GM18868 (cell line): Measurements from ENCODE around the gene CYP8B1.

Experiments used
- ATAC-seq: cut with Tn5 transposase; IDR thresholded peaks from one replicate; pipeline ENCODE4 v1.9.1; 2021; ENCODE audit warnings: mild to moderate bottlenecking, moderate library complexity; ENCODE audit not compliant: unreplicated experiment

CYP8B1 gene

DNA sequence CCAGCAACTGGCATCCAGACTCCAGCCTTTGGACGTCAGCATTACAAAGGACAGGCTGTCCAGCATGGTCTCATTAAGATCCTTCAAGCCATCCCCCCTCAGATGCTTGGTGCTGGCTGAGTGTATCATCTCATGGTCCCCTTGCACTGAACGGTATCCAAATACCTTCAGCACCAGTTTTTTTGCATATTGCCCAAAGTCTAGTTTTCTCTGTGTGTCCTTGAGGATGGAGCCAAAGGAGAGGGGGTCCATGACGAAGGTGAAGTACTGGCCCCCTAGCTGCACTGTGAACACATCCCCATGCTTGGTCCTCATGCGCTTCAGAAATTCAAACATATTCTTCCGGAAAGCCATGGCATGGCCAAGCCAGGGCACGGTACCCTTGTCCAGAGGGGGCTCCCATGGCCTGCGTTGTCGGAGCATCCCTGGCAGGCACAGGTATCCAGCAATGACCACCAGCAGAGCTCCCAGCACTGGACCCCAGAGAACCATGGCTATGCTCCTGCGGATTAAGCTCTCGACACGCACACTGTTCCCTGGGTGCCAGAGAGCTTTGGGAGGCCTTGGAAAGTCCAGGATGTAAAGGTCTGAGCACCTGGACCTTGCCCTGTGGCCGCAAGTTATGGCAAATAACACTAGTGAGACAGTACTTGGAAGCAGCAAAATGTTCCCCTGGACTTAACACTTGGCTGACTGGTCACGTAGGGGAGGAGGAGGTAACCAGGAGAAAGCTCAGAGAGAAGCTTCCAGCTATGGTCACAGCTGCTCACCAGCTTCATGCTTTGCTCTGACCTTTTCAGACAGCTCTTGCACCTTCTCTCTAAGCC is at the start of gene CYP8B1:
Gene CYP8B1 (minus strand): TSS at position 555 of the 827 bp plus-strand sequence. CDS start 63 bp downstream, at position 492.
- ATAC-seq = no peak

- no peak for ATAC-seq
Measured at GRCh38 chr3:42923606-42924005, 47.9 kb upstream of the CYP8B1 start.

GRCh38 chr3:42914771-42915515 is 39.3 kb upstream of the CYP8B1 start:
- ATAC-seq = no peak

GRCh38 chr3:42911551-42911950 is 35.9 kb upstream of the CYP8B1 start:
- no peak for ATAC-seq

DNA sequence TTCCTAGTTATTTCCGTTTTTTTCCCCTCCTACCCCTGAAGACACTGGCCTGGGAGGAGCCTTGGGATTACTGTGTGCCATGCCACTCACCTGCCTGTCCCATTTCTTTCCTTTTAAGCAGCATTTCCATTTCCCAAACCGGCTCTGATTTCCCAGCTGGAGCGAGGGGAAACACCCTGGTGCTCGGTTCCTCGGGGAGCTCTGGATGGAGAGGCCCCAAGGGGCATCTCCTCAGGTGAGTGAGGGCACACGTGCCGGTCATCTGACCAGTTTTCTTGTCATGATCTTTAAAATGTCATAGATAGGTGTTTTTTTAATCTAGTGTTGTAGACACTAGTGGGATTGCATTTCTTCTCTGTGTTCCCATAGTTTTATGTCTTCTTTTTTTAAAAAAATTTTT is 33.0 kb upstream of the CYP8B1 start:
- no peak for ATAC-seq

DNA sequence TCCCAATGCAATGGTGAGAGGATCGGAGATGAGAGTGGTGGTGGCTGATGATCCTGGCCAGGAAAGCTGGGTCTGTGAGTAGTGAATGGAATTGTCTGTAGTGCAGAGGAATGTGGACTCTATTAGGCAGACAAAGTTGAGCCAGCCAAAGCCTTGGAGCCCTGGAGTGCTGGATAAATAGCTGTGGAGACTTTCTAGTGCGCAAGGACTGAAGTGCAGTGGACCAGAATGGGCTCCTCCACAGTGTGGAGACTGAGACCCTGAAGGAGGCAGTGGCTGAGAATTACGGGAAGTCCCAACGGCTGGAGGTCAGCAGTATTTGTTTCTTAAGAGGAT is 31.1 kb upstream of the CYP8B1 start:
- ATAC-seq = no peak

DNA sequence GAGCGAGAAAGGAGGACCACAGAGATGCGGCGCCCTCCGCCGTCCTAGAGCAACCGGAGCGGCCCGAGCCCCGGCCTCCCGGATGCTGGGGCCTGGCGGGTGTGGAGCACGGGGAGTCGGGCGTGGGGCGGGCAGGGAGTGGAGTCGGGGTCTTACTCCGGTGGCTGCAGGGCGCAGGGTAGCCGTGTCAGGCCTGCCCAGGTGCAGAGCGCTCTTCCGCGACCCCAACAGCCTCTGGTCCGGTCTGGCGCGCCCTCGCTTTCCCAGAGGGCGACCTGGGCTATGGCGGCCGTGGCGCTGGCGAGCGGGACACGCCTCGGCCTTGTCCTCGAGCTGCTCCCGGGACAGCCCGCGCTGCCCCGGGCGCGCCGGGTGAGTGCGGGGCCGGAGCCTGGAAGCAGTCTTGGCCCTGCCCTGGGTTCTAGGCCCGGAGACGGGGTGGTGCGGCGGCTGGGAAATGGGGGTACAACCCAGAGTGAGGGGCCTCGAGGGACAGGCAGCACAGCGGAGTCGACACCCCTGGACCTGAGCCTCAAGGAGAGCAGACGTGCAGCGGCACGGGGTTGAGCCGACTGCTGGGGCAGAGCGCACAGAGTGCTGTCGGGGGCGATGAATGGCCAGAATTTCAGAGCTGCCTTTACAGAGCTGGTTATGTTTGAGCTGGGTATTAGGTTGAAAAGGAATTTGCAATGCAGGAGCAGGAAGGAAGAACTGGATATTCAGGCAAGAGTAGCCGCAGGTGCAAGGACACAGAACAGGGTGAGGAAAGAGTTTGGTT is 30.6 kb upstream of the CYP8B1 start, which contains the start of gene ZNF662:
Gene ZNF662 (plus strand): TSS at position 73 of the 778 bp plus-strand sequence. CDS start 1,973 bp downstream, outside the sequence.
- ATAC-seq = no peak

- no peak for ATAC-seq
Measured at GRCh38 chr3:42905740-42906069, 30.0 kb upstream of the CYP8B1 start.

DNA sequence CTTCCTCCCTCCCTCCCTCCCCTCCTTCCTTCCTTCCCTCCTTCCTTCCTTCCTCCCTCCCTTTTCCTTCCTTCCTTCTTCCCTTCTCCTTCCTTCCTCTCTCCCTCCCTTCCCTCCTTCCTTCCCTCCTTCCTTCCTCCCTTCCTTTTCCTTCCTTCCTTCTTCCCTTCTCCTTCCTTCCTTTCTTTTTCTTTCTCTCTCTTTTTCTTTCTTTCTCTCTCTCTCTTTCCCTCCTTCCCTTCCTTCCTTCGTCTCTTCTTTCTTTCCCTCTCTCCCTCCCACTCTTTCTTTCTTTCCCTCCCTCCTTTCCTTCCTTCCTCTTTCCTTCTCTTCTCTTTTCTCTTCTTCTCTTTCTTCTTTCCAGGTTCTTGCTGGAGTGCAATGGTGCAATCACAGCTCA is 28.4 kb upstream of the CYP8B1 start:
- no peak for ATAC-seq

GRCh38 chr3:42902257-42902656 is 26.6 kb upstream of the CYP8B1 start:
- ATAC-seq = no peak

GRCh38 chr3:42901073-42901415 is 25.4 kb upstream of the CYP8B1 start:
- ATAC-seq = no peak

DNA sequence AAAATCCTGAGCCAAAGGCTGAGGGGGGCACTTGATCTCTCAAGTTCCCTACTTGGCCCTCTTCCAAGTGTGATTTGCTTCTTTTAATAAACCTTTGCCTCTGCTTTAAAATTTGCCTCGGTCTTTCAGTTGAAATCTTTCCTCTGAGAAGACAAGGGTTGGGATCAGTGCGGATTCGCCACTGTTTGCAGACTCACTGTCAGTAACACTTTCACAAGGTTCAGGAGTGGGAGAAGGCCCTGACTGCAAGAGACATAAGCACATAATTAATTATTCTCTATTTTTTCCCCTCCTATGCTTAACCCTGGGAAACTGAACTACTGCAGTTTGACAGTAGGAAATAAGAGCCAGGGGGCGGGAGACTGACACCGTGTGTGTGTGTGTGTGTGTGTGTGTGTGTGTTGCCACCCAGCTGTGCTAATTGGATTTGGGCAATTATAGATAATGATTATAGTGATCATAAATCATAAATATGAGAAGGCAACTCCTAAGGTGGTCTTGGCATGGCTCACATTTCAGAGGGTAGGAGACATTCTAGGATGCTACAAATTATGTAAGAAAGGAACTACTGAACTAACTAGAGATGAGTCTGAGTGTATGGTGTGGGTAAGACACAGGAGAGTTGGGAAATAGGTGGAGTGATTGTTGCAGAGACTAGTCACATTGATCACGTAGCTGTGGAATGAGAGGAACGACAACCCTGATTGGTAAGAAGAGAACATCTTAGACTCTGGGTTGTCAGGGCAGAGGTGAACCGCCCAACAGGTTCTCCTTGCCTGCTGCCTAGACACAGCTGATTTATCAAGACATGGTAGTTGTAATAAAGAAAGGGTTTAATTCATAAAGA is 24.8 kb upstream of the CYP8B1 start:
- no peak for ATAC-seq

GRCh38 chr3:42898896-42899675 is 23.4 kb upstream of the CYP8B1 start:
- ATAC-seq = no peak

DNA sequence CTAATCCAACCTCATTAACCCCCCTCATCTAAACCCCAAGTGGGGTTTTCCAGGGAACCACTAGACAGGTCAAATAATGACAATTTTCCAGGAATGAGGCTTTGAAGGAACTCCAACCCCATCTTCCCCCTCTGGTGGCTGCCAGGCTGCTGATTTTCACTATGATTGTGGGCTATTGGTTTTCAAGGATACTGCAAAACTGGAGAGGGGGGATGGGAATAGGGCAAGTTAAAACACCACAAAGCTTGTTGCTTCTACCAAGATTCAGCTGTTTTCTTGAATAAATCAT is 19.8 kb upstream of the CYP8B1 start:
- no peak for ATAC-seq

GRCh38 chr3:42894698-42895579 is 19.3 kb upstream of the CYP8B1 start:
- ATAC-seq = no peak

- no peak for ATAC-seq
Measured at GRCh38 chr3:42892807-42893206, 17.1 kb upstream of the CYP8B1 start.

DNA sequence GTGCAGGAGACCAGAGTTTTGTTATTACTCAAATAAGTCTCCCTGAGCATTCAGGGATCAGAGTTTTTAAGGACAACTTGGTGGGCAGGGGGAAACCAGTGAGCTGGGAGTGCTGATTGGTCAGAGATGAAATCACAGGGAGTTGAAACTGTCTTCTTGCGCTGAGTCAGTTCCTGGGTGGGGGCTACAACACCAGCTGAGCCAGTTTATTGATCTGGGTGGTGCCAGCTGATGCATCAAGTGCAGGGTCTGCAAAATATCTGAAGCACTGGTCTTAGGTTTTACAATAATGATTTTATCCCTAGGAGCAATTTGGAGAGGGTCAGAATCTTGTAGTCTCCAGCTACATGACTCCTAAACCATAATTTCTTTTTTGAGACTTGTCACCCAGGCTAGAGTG is 16.5 kb upstream of the CYP8B1 start:
- no peak for ATAC-seq

DNA sequence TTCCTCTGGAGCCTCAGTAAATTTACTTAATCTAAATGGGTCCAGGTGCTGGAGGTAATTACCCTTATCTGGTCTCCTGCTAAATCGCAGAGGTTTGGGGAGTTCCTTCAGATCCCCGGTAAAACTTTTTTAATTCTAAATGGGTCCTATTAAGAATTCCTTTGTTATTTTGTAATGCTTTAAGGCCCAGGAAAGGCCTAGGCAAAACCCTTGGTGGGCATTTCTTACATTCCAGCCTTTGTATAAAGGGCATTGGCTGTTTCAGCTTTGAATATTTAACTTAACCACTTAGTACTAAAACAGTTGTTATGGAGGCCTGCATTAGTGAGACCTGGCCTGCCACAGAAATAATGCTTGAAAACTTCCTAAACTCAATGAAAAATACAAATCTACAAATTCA is 15.4 kb upstream of the CYP8B1 start:
- no peak for ATAC-seq

DNA sequence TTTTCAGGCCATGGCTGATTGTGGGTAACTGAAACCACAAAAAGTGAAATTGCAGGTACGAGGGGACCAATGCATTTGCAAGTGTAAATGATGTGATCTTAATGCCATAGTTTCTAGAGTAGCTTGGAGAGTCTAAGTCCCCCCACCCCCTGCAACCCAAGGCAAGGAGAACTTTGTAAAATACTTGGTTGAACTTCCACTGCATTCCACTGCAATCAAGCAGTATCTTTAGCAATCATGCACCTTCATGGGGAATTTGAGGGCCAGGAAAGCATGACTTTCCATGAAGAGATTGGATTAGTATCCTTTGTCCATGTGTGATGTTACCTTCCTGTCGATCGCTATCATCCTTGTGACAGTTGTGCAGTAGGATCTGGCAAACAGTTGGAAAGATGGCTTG is 11.4 kb upstream of the CYP8B1 start:
- ATAC-seq = no peak
